CD14-positive monocyte (primary cell): ENCODE measurements around the gene GPC5. TPM values are rescaled to one million over a fixed set of nuclear protein-coding genes. Genes with fewer than 3 reads are reported as not detected.

Experiments
- DNase-seq, 3 donors: peaks; one replicate each; pipeline ENCODE4 v3.0.0-alpha.2; 2011 to 2022
- H2AFZ ChIP-seq: 2 replicates; pipeline ENCODE4 v1.6.0; 2012; ENCODE audit warnings: mild to moderate bottlenecking, low read depth, low read length, inconsistent platforms; ENCODE audit not compliant: insufficient read depth, poor library complexity, severe bottlenecking
- H3K27ac ChIP-seq, 2 donors: 1 replicate in 1 of 2; 2 replicates in 1 of 2; pipeline ENCODE4 v1.5.1; 2012 to 2013; ENCODE audit warnings: low read length in 2 of 2, control low read depth in 1 of 2, inconsistent platforms in 1 of 2, low read depth in 1 of 2, mild to moderate bottlenecking in 1 of 2
- H3K27me3 ChIP-seq, 2 donors: one replicate each; pipeline versions ENCODE4 v1.6.0 to v1.6.1; 2011 to 2013; ENCODE audit warnings: low read length in 2 of 2; ENCODE audit not compliant: control insufficient read depth in 2 of 2, insufficient read depth in 2 of 2
- H3K36me3 ChIP-seq, 2 donors: replicated peaks in 1 of 2; 1 replicate in 1 of 2; 2 replicates in 1 of 2; pipeline versions ENCODE4 v1.5.1 to v1.6.1; 2012 to 2013; ENCODE audit warnings: low read length in 2 of 2, control low read depth in 1 of 2, inconsistent platforms in 1 of 2, mild to moderate bottlenecking in 1 of 2; ENCODE audit not compliant: insufficient read depth in 2 of 2, control insufficient read depth in 1 of 2
- H3K4me1 ChIP-seq, 2 donors: 1 replicate in 1 of 2; 2 replicates in 1 of 2; pipeline versions ENCODE4 v1.5.1 to v1.6.1; 2012 to 2013; ENCODE audit warnings: low read length in 2 of 2, control low read depth in 1 of 2, inconsistent platforms in 1 of 2, mild to moderate bottlenecking in 1 of 2, moderate library complexity in 1 of 2; ENCODE audit not compliant: insufficient read depth in 2 of 2, control insufficient read depth in 1 of 2
- H3K4me2 ChIP-seq: replicated peaks from 2 replicates; pipeline ENCODE3; 2012; ENCODE audit warnings: low read length, moderate library complexity, mild to moderate bottlenecking; ENCODE audit not compliant: poor library complexity, severe bottlenecking; ENCODE audit errors: extremely low read depth
- H3K4me3 ChIP-seq, 3 experiments: fragments of 200-600 bp in 1 of 3; sonication (generic) in 1 of 3; replicated peaks in 1 of 3; 1 replicate in 2 of 3; 2 replicates in 1 of 3; pipeline ENCODE4 v1.5.1; 2011 to 2013; ENCODE audit warnings: low read length in 3 of 3, mild to moderate bottlenecking in 3 of 3, control low read depth in 2 of 3, low read depth in 2 of 3, inconsistent platforms in 1 of 3, moderate library complexity in 1 of 3
- H3K79me2 ChIP-seq: 2 replicates; pipeline ENCODE4 v1.6.0; 2012; ENCODE audit warnings: mild to moderate bottlenecking, control low read depth, inconsistent platforms, low read length, moderate library complexity; ENCODE audit not compliant: insufficient read depth
- H3K9ac ChIP-seq: 2 replicates; pipeline ENCODE4 v1.6.0; 2017; ENCODE audit warnings: low read length, mild to moderate bottlenecking; ENCODE audit not compliant: insufficient read depth, poor library complexity, severe bottlenecking
- H3K9me3 ChIP-seq, 2 donors: replicated peaks in 1 of 2; 1 replicate in 1 of 2; 2 replicates in 1 of 2; pipeline versions ENCODE4 v1.5.1 to v1.6.1; 2012 to 2013; ENCODE audit warnings: low read length in 2 of 2, control low read depth in 1 of 2; ENCODE audit not compliant: control insufficient read depth in 1 of 2, insufficient read depth in 1 of 2
- H4K20me1 ChIP-seq: 2 replicates; pipeline ENCODE4 v1.6.0; 2012; ENCODE audit warnings: mild to moderate bottlenecking, low read length, control low read depth, moderate library complexity; ENCODE audit not compliant: insufficient read depth
- H3K27ac Mint-ChIP-seq, 7 donors: one replicate each; pipeline ENCODE4 v1.8.0; 2020; ENCODE audit warnings: mild to moderate bottlenecking in 7 of 7, mixed read lengths in 7 of 7, moderate library complexity in 6 of 7, inconsistent platforms in 2 of 7
- H3K27me3 Mint-ChIP-seq, 3 donors: one replicate each; pipeline ENCODE4 v1.8.0; 2021 to 2022; ENCODE audit warnings: low read depth in 3 of 3, mild to moderate bottlenecking in 3 of 3, mixed read lengths in 3 of 3, moderate library complexity in 3 of 3, inconsistent platforms in 1 of 3
- H3K36me3 Mint-ChIP-seq, 2 donors: one replicate each; pipeline ENCODE4 v1.8.0; 2020; ENCODE audit warnings: mixed read lengths in 2 of 2, inconsistent platforms in 1 of 2, mild to moderate bottlenecking in 1 of 2
- H3K4me1 Mint-ChIP-seq: one replicate; pipeline ENCODE4 v1.8.0; 2020; ENCODE audit warnings: mild to moderate bottlenecking, mixed read lengths
- H3K4me3 Mint-ChIP-seq, 2 donors: one replicate each; pipeline ENCODE4 v1.8.0; 2020; ENCODE audit warnings: mild to moderate bottlenecking in 2 of 2, mixed read lengths in 2 of 2, moderate library complexity in 1 of 2
- H3K9me3 Mint-ChIP-seq, 7 donors: one replicate each; pipeline ENCODE4 v1.8.0; 2020 to 2022; ENCODE audit warnings: mixed read lengths in 7 of 7, mild to moderate bottlenecking in 6 of 7, moderate library complexity in 6 of 7, inconsistent platforms in 2 of 7
- CTCF ChIP-seq: fragments of 200-600 bp; IDR thresholded peaks from one replicate; pipeline ENCODE4 v1.8.0; 2022; ENCODE audit warnings: antibody characterized with exemption, mild to moderate bottlenecking
- WGBS: methylation state at CpG from one replicate; pipeline ENCODE4 v1.1.5; 2013; ENCODE audit warnings: missing lambda C conversion rate; ENCODE audit not compliant: insufficient coverage; 5-methylcytosine and 5-hydroxymethylcytosine counted together
- intact Hi-C, 2 donors: fragments of 100-400 bp; cut with micrococcal nuclease; formaldehyde crosslinking; loops; one replicate each; pipeline versions ENCODE4 v1.15.0 to v1.15.1; 2023
- polyA plus RNA-seq, 3 donors: library from polyadenylated mRNA; depleted of rRNA in 1 of 3; unstranded in 2 of 3; stranded (reverse) in 1 of 3; fragments of 300-500 nt in 2 of 3; fragments of >200 nt in 1 of 3; fragmentation: Illumina TruSeq in 2 of 3; gene quantifications; 1 replicate in 2 of 3; 2 replicates in 1 of 3; pipeline ENCODE4 v1.2.3, GENCODE V29; 2012 to 2021

The GPC5 gene
- polyA plus RNA-seq, 3 donors = not detected

DNA sequence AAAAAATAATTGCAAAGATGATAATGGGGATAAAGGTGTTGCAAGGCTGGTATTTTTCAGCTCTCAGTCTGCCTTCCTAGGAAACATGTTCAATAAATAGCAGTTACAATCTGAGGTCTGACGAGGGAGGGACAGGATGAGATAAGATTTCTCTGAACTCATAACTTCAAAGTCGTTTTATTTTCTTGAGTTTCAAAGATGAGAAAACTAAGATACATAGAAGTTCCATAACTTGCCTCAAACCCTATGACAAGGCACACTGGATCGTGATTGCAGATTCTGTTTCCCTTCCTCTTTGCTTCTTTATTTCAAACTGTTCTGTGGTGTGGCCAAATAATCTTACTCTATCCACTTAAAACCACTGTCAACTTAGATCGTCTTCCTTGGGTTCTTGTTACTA, 327.2 kb downstream of the GPC5 start:
- no peak overlapping the region for H3K9ac ChIP-seq
- H4K20me1 ChIP-seq = no peaks in the 10 kb centered on the region
- no peak overlapping the region for H3K4me3 ChIP-seq
- H3K36me3 ChIP-seq = no peaks in the 10 kb centered on the region
- H3K4me2 ChIP-seq = no peak overlapping the region
- no peaks in the 10 kb centered on the region for H3K4me1 Mint-ChIP-seq
- H3K27me3 Mint-ChIP-seq = peaks cover 0 to 1% (median 0%) of the 10 kb centered on the region in 3 donors
- H3K36me3 Mint-ChIP-seq = no peaks in the 10 kb centered on the region
- no CpG with 5 or more reads among the region's 4 CpGs for WGBS
- H3K9me3 ChIP-seq = no peaks in the 10 kb centered on the region
- no peak overlapping the region for H2AFZ ChIP-seq
- H3K27me3 ChIP-seq = no peaks in the 10 kb centered on the region
- no peak overlapping the region for H3K27ac Mint-ChIP-seq
- no peak for TF ChIP-seq CTCF
- DNase-seq = no peak
- no peak overlapping the region for H3K27ac ChIP-seq
- intact Hi-C loops = no loop called here
- H3K79me2 ChIP-seq = no peaks in the 10 kb centered on the region
- no peaks in the 10 kb centered on the region for H3K9me3 Mint-ChIP-seq
- no peaks in the 10 kb centered on the region for H3K4me1 ChIP-seq
- no peak overlapping the region for H3K4me3 Mint-ChIP-seq

- Mint-ChIP-seq H3K4me1 (no peaks in the 10 kb centered on the region), H3K27ac (no peak overlapping the region), H3K4me3 (no peak overlapping the region), H3K27me3 (no peaks in the 10 kb centered on the region), H3K36me3 (no peaks in the 10 kb centered on the region), H3K9me3 (peaks cover 0 to 5% (median 2%) of the 10 kb centered on the region in 7 donors)
- Histone ChIP-seq H3K79me2 (no peaks in the 10 kb centered on the region), H3K4me3 (no peak overlapping the region), H2AFZ (no peak overlapping the region), H3K27me3 (no peaks in the 10 kb centered on the region), H3K4me2 (no peak overlapping the region), H3K9ac (no peak overlapping the region), H3K4me1 (no peaks in the 10 kb centered on the region), H4K20me1 (no peaks in the 10 kb centered on the region), H3K36me3 (no peaks in the 10 kb centered on the region), H3K9me3 (no peaks in the 10 kb centered on the region), H3K27ac (no peak overlapping the region)
- WGBS = 100% methylated on average over 3 of the region's 6 CpGs
- intact Hi-C loops = no loop called here
- no peak for DNase-seq
- no peak for TF ChIP-seq CTCF
These were observed 328.2 kb downstream of the GPC5 start for GRCh38 chr13:91726671-91727070.
